Colonic mucosa (tissue), 4 donors: ENCODE data around the gene WDR90. TPM values are rescaled to one million over a fixed set of nuclear protein-coding genes. Genes with fewer than 3 reads are reported as not detected.

ENCODE experiments used
- DNase-seq: peaks from one replicate; pipeline ENCODE4 v3.0.0-alpha.2; 2020
- H3K27ac ChIP-seq: fragments of 200-600 bp; one replicate; pipeline ENCODE4 v1.8.0; 2021
- H3K27me3 ChIP-seq: fragments of 200-600 bp; one replicate; pipeline ENCODE4 v1.8.0; 2021
- H3K36me3 ChIP-seq: fragments of 200-600 bp; one replicate; pipeline ENCODE4 v1.8.0; 2021
- H3K4me1 ChIP-seq: fragments of 200-600 bp; one replicate; pipeline ENCODE4 v1.8.0; 2021; ENCODE audit warnings: mild to moderate bottlenecking
- H3K4me3 ChIP-seq: fragments of 200-600 bp; one replicate; pipeline ENCODE4 v1.8.0; 2021
- H3K9ac ChIP-seq, 2 donors: one replicate each; pipeline ENCODE4 v1.7.0; 2013; ENCODE audit warnings: control low read depth in 2 of 2, low read depth in 2 of 2, low read length in 2 of 2
- H3K9me3 ChIP-seq: fragments of 200-600 bp; one replicate; pipeline ENCODE4 v1.8.0; 2021
- intact Hi-C: fragments of 100-400 bp; cut with DNase I; formaldehyde crosslinking; loops from one replicate; pipeline ENCODE4 v1.14.1; 2022
- total RNA-seq, 2 donors: library from RNA; stranded (reverse); fragmentation: NEBNext Ultra II Directional in 1 of 2; extraction: Animal tissue kit (Norgen Biotek cat#: 25700) in 1 of 2; gene quantifications; one replicate each; pipeline ENCODE4 v1.2.1, GENCODE V29; 2021
- TF ChIP-seq, protein P1 (sequence below): fragments of 200-600 bp; IDR thresholded peaks from one replicate; pipeline ENCODE4 v1.8.0; 2022; ENCODE audit warnings: antibody characterized with exemption, mild to moderate bottlenecking
- donor health status: healthy.
- donor health status: DM: no; HTN: no; CAD: no.
- donor health status: DM: no; HTN: no; CAD: no.

WDR90 gene
- total RNA-seq, 2 donors from 2014 or later = 25.1 to 122 TPM

DNA sequence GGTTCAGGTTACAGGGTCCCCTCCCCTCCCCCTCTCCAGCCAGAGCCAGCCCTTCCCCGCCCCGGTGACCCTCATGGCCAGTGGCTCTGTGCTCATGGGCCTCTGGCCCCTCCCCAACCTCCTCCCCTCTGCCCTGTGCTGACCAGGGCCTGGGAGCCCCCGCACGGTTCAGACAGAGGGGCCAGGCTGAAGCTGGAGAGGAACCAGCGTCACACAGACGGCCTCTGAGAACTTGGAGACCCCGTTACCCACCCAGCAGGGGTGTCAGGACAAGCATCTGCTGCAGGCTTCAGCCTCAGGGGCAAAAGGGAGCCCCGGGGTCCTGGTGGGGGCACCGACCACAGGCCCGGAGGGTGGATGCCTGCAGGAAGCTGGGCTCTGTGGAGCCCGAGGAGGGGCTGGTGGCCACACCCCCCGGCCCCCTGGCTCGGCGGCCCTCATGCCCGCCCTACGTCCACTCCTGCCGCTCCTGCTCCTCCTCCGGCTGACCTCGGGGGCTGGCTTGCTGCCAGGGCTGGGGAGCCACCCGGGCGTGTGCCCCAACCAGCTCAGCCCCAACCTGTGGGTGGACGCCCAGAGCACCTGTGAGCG lies 18.3 kb upstream of the WDR90 start, which contains the start of gene WFIKKN1:
TSS of gene WFIKKN1 (plus strand) at position 171 of the 591 bp plus-strand sequence. CDS start at position 440, 269 bp downstream.
- no peak within 1 kb of the TSS for H3K9ac ChIP-seq
- H3K36me3 ChIP-seq = peaks cover 2% of the 10 kb centered on the region
- no peaks in the 10 kb centered on the region for H3K27me3 ChIP-seq
- no peaks in the 10 kb centered on the region for H3K9me3 ChIP-seq
- H3K4me3 ChIP-seq = no peak within 1 kb of the TSS
- H3K4me1 ChIP-seq = peaks cover 13% of the 10 kb centered on the region
- TF ChIP-seq, protein P1, sequence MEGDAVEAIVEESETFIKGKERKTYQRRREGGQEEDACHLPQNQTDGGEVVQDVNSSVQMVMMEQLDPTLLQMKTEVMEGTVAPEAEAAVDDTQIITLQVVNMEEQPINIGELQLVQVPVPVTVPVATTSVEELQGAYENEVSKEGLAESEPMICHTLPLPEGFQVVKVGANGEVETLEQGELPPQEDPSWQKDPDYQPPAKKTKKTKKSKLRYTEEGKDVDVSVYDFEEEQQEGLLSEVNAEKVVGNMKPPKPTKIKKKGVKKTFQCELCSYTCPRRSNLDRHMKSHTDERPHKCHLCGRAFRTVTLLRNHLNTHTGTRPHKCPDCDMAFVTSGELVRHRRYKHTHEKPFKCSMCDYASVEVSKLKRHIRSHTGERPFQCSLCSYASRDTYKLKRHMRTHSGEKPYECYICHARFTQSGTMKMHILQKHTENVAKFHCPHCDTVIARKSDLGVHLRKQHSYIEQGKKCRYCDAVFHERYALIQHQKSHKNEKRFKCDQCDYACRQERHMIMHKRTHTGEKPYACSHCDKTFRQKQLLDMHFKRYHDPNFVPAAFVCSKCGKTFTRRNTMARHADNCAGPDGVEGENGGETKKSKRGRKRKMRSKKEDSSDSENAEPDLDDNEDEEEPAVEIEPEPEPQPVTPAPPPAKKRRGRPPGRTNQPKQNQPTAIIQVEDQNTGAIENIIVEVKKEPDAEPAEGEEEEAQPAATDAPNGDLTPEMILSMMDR = no peak
- intact Hi-C loops = no loop called here
- H3K27ac ChIP-seq = no peak within 1 kb of the TSS
- DNase-seq = peak; percentile 67

DNA sequence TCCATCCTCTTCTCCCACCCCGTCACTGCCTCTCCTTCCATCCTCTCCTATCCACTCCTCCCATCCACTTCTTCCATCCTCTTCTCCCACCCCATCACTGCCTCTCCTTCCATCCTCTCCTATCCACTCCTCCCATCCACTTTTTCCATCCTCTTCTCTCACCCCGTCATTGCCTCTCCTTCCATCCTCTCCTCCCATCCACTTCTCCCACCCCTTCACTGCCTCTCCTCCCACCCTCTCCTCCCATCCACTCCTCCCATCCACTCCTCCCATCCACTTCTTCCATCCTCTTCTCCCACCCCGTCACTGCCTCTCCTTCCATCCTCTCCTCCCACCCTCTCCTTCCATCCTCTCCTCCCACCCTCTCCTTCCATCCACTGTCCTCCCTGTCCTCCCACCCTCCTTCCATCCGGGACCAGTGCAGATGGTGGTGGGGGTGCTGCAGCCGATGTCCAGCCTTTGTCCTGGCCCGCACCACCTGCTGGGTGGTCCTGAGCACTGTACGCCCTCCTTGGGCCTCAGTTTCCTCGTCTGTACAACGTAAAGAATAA lies 17.3 kb upstream of the WDR90 start:
- Histone ChIP-seq H3K27ac (no peak overlapping the region), H3K9me3 (no peaks in the 10 kb centered on the region), H3K9ac (no peak overlapping the region), H3K4me3 (no peak overlapping the region), H3K4me1 (peaks cover 13% of the 10 kb centered on the region), H3K36me3 (no peaks in the 10 kb centered on the region), H3K27me3 (no peaks in the 10 kb centered on the region)
- DNase-seq = no peak
- TF ChIP-seq, protein P1 = no peak
- intact Hi-C loops = no loop called here

DNA sequence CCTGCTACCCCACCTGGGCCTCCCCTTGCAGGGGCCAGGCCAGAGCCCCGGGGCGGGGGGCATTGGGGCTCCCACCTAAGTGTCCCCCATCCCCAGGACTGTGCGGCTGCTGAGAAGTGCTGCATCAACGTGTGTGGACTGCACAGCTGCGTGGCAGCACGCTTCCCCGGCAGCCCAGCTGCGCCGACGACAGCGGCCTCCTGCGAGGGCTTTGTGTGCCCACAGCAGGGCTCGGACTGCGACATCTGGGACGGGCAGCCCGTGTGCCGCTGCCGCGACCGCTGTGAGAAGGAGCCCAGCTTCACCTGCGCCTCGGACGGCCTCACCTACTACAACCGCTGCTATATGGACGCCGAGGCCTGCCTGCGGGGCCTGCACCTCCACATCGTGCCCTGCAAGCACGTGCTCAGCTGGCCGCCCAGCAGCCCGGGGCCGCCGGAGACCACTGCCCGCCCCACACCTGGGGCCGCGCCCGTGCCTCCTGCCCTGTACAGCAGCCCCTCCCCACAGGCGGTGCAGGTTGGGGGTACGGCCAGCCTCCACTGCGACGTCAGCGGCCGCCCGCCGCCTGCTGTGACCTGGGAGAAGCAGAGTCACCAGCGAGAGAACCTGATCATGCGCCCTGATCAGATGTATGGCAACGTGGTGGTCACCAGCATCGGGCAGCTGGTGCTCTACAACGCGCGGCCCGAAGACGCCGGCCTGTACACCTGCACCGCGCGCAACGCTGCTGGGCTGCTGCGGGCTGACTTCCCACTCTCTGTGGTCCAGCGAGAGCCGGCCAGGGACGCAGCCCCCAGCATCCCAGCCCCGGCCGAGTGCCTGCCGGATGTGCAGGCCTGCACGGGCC lies 16.5 kb upstream of the WDR90 start:
- no peak overlapping the region for H3K4me3 ChIP-seq
- no peaks in the 10 kb centered on the region for H3K36me3 ChIP-seq
- no peak for DNase-seq
- H3K27me3 ChIP-seq = no peaks in the 10 kb centered on the region
- TF ChIP-seq, protein P1 = no peak
- intact Hi-C loops = no loop called here
- peaks cover 13% of the 10 kb centered on the region for H3K4me1 ChIP-seq
- no peaks in the 10 kb centered on the region for H3K9me3 ChIP-seq
- H3K9ac ChIP-seq = no peak overlapping the region
- H3K27ac ChIP-seq = no peak overlapping the region

- H3K36me3 ChIP-seq = no peaks in the 10 kb centered on the region
- H3K27ac ChIP-seq = no peak overlapping the region
- no peak for DNase-seq
- peaks cover 13% of the 10 kb centered on the region for H3K4me1 ChIP-seq
- TF ChIP-seq, protein P1 = no peak
- no peak overlapping the region for H3K4me3 ChIP-seq
- intact Hi-C loops = no loop called here
- no peaks in the 10 kb centered on the region for H3K27me3 ChIP-seq
- H3K9ac ChIP-seq = no peak overlapping the region
- no peaks in the 10 kb centered on the region for H3K9me3 ChIP-seq
Measured at GRCh38 chr16:633336-634050, 15.7 kb upstream of the WDR90 start.

DNA sequence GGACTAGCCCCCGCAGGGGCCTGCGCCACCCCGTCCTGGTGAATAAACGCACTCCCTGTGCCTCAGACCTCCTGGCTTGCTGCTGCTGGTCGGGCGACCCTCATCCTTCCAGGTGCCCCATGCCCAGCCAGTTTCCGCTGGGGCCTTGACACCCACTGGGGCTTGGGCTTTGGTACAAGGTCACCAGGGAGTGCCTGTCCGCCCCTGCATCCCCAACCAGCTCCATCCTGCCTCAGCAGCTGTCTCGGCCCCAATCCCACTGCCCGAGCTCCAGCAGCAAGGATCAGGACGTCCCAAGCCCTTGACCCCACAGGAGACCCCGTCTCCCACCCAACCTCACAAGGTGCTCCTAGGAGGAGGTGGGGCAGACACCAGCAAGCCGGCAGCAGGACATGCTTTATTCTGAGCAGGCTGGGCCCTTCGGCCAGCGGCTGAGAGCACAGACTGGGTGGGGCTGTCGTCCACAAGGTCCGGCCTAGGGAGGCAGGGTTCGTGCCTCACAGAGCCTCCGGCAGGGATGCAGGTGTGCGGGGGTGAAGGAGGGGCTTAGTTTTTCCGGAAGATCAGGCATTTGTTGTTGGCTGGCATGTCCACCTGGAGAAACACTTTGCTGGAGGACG lies 15.0 kb upstream of the WDR90 start:
- H3K4me3 ChIP-seq = no peak overlapping the region
- no peaks in the 10 kb centered on the region for H3K9me3 ChIP-seq
- intact Hi-C loops = no loop called here
- H3K9ac ChIP-seq = no peak overlapping the region
- TF ChIP-seq, protein P1 = no peak
- H3K36me3 ChIP-seq = no peaks in the 10 kb centered on the region
- peaks cover 13% of the 10 kb centered on the region for H3K4me1 ChIP-seq
- no peaks in the 10 kb centered on the region for H3K27me3 ChIP-seq
- DNase-seq = no peak
- no peak overlapping the region for H3K27ac ChIP-seq
